GM18507 (cell line): ENCODE data around the gene CGB8.
"Not testable (repeated sequence)": the region's sequence is repeated elsewhere in the genome, so short reads cannot be mapped to it uniquely, and the experiment has no call there.

ENCODE experiments used
- DNase-seq: peaks from one replicate; pipeline ENCODE4 v3.0.0; 2011; ENCODE audit warnings: low read depth; ENCODE audit not compliant: insufficient read length; ENCODE audit errors: extremely low spot score
- FAIRE-seq: peaks from 2 replicates; lab custom pipeline; 2011; peaks lifted over from hg19 to GRCh38; lab: Jason Lieb, UNC

CGB8 gene

DNA sequence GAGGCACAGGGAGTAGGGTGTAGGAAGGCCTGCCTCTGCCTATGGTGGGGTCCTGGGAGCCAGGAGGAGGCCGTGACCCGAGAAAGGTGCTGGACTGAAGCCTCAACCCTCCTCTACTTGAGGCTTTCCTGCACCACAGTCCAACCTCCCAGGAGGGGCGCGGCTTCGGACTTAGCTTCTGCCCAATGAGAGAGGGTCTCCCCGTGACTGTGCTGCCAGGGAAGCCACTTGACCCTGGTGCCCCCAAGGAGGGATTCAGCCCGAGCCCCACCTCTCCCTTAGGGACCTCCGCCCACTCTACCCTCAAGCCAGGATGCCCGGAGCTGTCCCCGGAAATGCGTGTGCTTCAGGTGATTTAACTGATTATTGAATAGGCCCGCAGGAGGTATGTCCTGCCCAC lies at the start of gene CGB8:
Gene CGB8 (minus strand): TSS at position 101 of the 400 bp plus-strand sequence. CDS start 372 bp downstream, outside the sequence.
- not testable (repeated sequence) for FAIRE-seq, DNase-seq

DNA sequence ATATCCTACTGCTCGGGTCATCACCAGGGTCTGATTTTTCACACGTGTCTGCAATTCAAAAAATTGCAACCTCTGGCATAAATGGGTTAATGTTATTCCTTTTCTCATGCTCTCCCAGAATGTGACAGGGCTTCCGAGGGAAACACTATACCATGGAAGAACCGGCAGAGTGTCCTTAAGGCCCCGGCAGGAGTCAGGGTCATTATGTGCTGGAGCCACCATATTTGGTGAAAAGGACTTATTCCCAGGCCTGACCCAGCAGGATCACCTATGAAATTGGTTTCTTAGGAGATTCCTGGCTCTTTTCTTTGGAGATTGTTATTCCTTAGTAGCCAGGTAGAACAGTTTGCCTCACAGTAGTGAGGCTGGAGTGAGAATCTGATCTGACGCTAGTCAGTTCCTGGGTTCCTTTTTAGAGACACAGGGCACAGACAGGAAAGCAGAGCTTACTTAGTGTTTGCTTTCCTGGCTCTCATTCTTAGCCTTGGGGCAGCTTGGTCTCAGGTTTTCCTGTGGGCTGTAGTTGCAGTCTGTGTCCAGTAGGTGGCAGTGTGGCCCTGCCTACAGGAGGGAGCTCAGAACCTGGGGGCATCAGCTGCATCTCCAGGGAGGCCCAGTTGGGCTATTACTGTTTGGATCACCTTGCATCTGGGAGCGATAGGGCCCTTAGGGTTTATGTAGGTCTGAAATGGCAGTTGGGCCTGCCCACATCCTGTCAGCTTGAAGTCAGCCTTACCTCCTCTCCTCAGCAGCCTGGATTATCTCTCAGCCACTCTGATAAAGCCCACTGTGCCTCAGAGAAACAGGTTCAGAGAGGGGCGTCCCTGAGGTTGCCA lies 48.8 kb upstream of the CGB8 start:
- FAIRE-seq (peak; percentile 83), DNase-seq (peak; percentile 59)

DNA sequence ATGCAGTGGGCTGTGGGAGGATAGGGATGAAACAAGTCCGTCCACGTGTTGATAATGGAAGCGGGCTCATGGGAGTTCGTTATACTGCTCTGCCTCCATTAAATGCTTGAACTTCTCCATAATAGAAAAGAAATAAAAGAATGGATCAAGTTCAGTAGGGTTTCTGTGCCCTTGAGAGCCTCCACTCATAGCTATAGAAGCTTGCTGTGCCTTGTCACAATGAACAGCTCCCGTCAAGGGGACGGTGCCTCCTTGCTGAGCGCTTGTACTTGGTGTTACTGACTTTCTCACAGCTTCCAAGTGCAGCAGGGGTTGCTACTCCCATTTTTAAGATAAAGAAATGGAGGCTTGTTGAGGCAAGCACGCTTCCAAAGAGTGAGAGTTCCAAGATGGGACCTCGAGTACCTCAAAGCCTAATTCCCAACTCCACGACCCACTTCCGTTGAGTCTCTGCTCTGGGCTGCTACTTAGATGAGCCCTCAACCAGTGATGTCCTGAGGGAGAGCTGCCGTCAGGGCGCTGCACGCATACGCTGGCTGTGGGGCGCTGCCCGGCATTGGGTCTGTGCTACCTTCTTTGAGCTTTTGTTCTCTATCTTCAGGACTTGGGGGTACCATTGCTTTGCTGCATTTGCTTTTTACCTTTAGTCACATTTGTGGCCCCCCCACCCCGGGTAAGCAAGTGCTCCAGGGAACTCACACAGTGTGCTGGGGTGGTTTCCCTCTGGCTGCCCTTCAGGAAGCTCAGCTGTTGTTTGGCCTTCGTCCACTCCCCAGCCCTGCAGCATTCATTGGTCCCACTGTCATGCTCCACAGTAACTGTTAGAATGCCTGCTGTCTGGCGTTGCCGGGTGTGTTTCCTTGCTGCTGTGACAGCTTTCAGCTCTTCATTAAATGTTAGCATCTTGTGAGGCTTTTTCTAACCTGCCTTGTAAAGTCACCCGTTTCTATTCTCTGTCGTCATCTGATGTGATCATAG lies 45.9 kb upstream of the CGB8 start:
- no peak for FAIRE-seq
- DNase-seq, result no peak

DNA sequence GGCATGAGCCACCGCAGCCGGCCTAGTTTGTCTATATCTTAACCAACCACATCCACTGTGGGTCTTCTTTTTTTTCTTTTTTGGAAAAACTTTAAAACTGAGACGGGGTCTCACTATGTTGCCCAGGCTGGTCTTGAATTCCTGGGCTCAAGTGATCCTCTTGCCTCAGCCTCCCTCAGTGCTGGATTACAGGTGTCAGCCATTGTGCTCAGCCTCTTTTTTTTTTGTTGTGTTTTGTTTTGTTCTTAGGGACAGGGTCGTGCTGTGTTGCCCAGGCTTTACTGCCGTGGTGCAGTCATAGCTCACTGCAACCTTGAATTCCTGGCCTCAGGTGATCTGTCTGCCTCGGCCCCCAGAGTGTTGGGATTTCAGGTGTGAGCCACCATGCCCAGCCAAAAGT lies 43.8 kb upstream of the CGB8 start:
- FAIRE-seq (no peak), DNase-seq (no peak)

DNA sequence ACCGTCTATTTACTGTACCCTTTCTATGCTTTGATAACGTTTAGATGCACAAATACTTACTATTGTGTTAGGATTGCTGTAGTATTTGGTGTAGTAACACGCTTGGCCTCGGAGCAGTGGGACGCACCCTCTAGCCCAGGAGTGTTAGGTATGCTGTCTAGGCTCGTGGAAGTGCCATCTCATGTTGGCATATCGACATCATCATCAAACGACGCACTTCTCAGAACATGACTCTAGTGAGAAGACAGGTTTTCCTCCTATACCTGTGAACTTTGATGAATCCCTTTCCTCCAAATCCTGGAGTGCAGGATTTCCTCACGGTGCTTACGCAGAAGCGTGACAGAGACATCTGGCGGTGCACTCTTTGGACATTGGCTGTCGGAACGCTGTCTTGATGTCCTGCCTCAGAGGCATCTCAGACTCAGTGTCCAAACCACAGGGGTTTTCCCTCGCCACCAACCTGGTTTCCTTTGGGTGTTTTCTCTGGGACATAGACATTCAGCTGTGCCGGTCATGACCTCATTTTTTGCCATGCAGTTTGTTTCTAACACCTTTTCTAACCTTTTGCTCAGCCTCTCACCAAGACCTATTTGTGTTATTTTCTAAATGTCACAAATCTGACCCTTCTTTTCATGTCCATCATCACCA lies 42.6 kb upstream of the CGB8 start:
- DNase-seq, result no peak
- FAIRE-seq, result no peak

DNA sequence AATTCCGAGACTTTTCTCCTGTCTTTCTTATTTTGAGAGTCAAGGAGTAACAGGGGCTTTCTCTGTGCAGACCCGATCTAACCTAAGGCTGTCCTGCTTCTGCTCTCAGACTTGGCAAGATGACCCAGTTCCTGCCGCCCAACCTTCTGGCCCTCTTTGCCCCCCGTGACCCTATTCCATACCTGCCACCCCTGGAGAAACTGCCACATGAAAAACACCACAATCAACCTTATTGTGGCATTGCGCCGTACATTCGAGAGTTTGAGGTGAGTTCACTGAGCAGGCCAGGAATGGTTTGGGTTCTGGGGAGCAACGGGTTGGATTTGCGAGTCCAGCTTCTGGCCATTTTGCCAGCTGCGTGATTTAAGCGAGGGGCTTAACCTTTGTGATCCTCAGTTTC lies 37.4 kb upstream of the CGB8 start:
- FAIRE-seq (no peak), DNase-seq (no peak)

DNA sequence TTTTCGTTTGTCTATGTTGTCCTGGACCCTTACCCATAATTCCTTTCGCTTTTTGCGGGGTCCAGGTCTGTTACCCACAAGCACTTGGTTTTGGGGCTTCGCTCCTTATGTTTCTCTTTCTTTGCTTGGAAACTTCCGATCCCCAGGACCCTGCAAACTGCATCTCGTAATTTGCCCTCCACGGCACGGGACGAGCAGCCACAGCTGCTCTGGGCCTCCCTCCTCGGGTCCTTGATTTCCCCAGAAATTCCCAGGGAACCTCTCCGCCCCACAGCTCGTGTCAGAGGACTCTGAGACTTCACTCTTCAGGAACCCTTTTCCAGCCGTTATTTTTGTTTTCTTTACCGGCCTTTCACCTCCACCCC lies 36.9 kb upstream of the CGB8 start:
- no peak for FAIRE-seq

DNA sequence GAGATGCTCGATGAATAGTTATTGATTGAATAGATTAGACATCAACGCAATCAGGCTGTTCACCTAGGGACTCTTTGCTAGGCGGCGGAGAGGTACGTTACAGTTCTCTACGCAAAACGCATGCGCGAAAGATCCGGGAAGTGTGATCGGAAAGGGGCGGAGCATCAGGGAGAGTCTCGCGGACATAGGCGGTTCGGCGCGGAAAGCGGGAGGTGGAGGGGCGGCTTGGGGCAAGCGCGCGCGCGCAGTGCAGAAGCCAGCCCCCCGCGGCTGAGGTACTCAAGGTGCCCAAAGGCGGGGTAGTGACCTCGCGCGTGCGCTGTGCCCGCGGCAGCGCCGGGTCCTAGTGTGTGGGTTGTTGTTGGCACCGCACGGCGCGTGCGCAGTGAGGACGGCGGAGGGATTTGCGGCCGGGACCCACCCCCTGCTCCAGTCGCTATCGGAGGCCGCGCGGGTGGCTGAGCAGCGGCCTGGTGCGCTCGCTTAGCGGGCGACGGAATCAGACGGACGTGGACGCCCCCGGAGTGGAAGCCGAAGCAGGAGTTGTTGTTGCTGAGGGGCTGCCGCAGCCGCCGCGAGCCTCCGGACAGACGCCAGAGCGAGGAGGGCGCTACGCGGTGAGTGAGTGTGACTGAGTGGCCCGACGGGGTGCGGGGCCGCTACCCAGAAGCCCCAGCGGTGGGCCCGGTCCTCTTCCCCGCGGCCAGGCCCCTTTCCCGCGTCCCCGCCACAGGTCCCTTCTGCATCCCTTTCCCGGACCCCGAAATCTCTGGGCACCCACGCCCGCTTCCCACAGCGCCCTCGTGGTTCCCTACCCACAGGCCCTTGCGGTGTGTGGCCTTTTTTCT lies 36.3 kb upstream of the CGB8 start, which contains the start of gene SNRNP70:
Gene SNRNP70 (plus strand): TSS at position 432 of the 848 bp plus-strand sequence. CDS start 964 bp downstream, outside the sequence.
- FAIRE-seq (peak; percentile 97), DNase-seq (peak; percentile 99)

More for the DNA sequence above, 36.9 kb upstream of the CGB8 start:
- DNase-seq, result no peak

DNA sequence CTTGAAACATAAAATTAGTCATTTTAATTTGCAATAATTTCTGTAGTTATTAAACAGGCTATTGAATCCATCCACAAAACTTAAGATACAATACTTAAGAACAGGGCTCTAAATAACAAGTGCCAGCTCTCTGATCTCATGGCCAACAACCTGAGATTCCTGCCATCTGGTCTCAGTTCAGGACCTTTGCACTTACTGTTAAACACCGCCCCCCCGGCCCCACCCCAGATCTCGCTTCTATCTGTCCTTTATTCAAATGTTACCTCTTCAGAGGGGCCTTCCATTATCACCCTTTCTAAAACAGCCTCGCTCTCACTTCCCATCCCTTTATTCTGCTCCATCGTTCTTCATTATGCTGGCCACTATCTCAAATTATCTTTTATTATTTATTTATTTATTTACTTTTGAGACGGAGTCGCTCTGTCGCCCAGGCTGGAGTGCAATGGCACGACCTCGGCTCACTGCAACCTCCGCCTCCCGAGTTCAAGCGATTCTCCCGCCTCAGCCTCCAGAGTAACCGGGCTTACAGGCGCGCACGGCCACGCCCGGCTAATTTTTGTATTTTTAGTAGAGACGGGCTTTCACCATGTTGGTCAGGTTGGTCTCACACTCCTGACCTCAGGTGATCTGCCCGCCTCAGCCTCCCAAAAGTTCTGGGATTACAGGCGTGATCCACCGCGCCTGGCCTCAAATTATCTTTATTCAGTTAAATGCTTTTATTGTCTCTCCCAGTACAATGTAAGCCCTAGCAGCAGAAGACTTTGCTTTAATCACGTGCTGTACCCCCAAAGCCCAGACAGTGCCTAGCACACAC lies 35.5 kb upstream of the CGB8 start:
- FAIRE-seq, result no peak
- no peak for DNase-seq

DNA sequence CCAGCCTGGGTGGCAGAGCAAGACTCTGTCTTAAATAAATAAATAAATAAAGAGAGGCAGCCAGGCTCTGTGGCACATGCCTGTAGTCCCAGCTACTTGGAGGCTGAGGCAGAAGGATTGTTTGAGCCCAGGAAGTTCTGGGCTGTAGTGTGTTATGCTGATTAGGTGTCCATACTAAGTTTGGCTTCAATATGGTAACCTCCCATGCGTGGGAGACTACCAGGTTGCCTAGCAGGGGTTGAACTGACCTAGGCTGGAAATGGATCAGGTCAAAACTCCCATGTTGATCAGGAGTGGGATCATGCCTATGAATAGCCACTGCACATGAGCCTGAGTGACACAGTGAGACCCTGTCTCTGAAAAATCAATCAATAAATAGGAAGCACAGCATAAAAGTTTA lies 32.4 kb upstream of the CGB8 start:
- no peak for FAIRE-seq
- no peak for DNase-seq

DNA sequence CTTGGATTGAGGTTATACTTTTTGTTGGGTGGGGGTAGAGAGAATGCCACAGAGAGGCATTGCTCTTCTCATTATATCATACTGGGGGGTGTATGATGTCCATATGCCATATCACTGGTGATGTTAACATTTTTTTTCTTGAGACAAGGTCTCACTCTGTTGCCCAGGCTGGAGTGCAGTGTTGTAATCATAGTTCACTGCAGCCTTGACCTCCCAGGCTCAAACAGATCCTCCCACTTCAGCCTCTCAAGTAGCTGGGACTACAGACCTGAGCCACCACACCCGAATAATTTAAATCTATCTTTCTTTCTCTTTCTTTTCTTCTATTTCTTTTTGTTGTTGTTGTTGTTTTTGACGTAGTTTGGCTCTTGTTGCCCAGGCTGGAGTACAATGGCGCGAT lies 31.5 kb upstream of the CGB8 start:
- FAIRE-seq (no peak), DNase-seq (no peak)

DNA sequence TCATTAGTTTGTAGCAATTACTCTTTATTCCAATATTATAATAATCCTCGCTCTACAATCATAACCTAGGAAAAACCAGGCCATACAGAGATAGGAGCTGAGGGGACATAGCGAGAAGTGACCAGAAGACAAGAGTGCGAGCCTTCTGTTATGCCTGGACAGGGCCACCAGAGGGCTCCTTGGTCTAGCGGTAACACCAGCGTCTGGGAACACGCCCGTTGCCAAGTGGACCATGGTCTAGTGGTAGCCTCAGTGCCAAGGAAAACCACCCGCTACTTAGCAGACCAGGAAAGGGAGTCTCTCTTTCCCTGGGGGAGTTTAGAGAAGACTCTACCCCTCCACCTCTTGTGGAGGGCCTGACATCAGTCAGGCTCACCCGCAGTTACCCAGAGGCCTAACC lies 26.0 kb upstream of the CGB8 start:
- FAIRE-seq, result not testable (repeated sequence)

DNA sequence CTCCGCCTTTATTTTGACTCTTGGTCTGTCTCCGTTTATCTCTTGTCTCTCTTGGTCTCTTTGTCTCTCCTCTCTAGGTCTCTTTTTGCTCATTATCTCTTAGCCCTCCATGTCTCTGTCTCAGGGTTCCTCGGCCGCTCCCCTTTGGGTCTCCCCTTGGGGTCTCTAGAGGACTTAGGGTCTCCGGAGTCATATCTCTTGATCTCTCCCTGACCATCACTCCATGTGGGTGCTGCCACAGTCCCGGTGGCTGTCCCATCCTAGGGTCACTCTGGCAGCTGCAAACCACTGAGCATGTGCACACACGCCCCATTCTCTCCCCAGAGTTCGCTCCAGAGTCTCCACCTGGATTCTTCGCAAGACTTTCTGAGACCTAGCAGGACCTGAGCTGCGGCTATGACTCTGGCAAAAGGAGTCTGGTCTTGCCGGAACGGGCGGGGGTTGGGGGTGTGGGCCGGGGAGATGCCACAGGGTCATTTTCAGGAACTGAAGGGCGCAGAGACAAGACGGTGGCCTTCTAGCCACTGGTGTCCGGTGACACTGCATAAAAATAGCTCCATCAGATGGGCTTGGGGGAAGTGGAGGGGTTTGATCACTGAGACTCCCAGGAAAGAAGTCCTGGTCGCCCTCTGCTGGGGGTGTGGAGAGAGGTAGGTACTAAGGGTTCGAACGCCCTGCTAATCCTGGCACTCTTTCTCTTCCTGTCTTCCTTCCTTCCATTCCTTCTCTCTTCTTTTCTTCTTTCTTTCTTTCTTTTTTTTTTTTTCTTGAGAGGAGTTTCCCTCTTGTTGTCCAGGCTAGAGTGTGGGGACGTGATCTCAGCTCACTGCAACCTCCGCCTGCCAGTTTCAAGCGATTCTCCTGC lies 24.8 kb upstream of the CGB8 start:
- FAIRE-seq, result peak; percentile 9
- DNase-seq, result no peak

More for the DNA sequence above, 26.0 kb upstream of the CGB8 start:
- DNase-seq, result not testable (repeated sequence)

DNA sequence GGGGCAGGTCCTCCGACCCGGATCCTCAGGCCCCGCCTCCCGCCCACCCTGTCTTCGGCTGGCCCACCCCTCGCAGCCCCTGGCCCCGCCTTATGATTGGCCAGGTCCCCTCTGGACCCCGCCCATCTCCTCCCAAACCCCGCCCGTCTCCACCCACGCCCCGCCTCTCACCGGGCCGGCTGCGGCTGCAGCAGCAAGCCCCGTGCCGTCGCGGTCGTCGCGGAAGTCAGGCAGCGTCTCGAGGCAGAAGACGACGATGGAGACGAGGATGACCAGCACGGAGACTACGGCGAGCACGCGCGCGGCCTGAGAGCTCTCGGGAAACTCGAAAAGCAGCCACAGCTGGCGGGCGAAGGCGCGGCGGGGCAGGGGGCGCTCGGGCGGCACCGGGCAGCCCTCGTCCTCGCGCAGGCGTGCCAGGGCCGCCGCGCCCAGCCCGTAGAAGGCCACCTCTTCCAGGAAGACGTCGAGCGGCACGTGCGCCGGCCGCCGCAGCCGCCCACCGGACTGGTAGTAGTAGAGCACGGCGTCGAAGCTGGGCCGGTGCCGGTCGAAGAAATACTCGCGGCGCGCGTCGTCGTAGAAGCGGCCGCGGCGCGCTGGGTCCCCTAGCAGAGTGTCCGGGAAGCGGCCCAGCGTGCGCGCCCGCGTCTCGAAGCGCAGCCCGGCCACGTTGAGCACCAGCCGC lies 23.1 kb upstream of the CGB8 start:
- FAIRE-seq (no peak), DNase-seq (no peak)

DNA sequence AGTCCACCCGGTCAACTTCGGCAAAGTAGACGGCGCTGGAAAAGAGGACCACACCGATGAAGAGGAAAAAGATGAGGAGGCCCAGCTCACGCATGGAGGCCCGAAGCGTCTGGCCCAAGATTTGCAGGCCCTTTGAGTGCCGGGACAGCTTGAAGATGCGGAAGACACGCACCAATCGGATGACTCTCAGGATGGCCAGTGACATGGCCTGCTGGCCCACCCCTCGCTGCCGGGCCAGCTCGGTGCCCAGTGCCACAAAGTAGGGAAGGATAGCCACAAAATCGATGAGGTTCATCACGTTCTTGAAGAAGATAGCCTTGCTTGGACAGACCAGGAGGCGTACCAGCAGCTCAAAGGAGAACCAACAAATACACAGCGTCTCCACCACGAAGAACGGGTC lies 21.5 kb upstream of the CGB8 start:
- no peak for FAIRE-seq
- DNase-seq, result no peak

DNA sequence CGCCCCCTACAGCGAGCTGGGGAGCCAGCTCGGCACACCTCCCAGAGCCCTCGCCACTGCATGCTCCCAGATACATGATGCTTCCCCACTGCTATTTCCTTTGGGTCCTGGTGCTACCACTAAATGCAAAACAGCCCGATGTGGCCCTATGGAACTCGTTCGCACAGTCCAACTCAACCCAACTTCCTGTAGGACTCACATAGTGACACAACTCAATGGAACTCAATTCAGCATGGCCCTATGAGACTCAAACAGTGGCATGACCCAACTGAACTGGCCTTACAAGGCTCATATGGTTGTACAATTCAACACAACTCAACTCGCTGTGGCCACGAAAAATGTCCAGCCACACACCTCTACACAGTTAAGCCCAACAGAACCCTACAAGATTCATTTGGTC lies 20.1 kb upstream of the CGB8 start:
- DNase-seq (no peak), FAIRE-seq (no peak)

DNA sequence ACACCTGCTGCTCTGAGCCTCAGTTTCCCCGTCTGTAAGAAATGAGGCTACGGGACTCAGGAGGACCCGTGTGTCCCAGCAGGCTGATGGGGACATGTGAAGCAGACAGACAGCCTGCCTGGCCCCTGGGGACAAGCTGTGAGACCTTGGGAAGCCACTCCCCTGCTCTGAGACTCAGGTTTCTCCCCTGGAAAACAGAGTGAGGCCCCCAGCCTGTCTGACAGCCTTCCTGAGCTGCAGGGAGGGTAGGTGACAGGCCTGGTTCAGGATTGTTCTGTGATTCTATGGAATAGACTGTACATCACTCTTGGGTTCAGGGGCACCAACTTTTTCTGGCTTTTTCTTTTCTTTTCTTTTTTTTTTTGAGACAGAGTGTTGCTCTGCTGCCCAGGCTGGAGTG lies 18.6 kb upstream of the CGB8 start:
- FAIRE-seq, result no peak
- no peak for DNase-seq
